Aorta (tissue), 5 donors: ENCODE results near the gene NTSR1. TPM values are rescaled to one million over a fixed set of nuclear protein-coding genes. Genes with fewer than 3 reads are reported as not detected.

Experiments
- ATAC-seq: fragments of 200-7000 bp; cut with Tn5 transposase; one replicate; pipeline ENCODE4 v1.9.1; 2022; ENCODE audit warnings: moderate library complexity; ENCODE audit not compliant: low FRiP score
- DNase-seq, 2 donors: peaks; one replicate each; pipeline ENCODE4 v3.0.0-alpha.2; 2020
- H3K27ac ChIP-seq, 2 donors: one replicate each; pipeline ENCODE4 v1.5.1; 2013; ENCODE audit warnings: low read length in 2 of 2, mild to moderate bottlenecking in 2 of 2, moderate library complexity in 2 of 2, control low read depth in 1 of 2, inconsistent platforms in 1 of 2, low read depth in 1 of 2
- H3K27me3 ChIP-seq, 2 donors: one replicate each; pipeline ENCODE4 v1.6.1; 2013; ENCODE audit warnings: control low read depth in 1 of 2, low read length in 1 of 2, mild to moderate bottlenecking in 1 of 2, moderate library complexity in 1 of 2; ENCODE audit not compliant: insufficient read depth in 2 of 2, control insufficient read depth in 1 of 2
- H3K36me3 ChIP-seq, 2 donors: one replicate each; pipeline ENCODE4 v1.6.1; 2013; ENCODE audit warnings: control low read depth in 1 of 2, low read length in 1 of 2, mild to moderate bottlenecking in 1 of 2; ENCODE audit not compliant: insufficient read depth in 2 of 2, control insufficient read depth in 1 of 2
- H3K4me1 ChIP-seq, 2 donors: one replicate each; pipeline ENCODE4 v1.6.1; 2013; ENCODE audit warnings: low read length in 2 of 2, control low read depth in 1 of 2, mild to moderate bottlenecking in 1 of 2, moderate library complexity in 1 of 2; ENCODE audit not compliant: insufficient read depth in 2 of 2, control insufficient read depth in 1 of 2
- H3K4me3 ChIP-seq, 2 donors: one replicate each; pipeline ENCODE4 v1.5.1; 2013; ENCODE audit warnings: low read length in 2 of 2, control low read depth in 1 of 2, mild to moderate bottlenecking in 1 of 2
- H3K9me3 ChIP-seq: one replicate; pipeline ENCODE4 v1.6.1; 2013; ENCODE audit warnings: mild to moderate bottlenecking, low read length; ENCODE audit not compliant: control insufficient read depth
- whole genome bisulfite sequencing, 2 donors: extraction: QIAGEN DNeasy Blood & Tissue Kit; methylation state at CpG; one replicate each; pipeline ENCODE4 v1.1.7; 2013; 5-methylcytosine and 5-hydroxymethylcytosine counted together
- intact Hi-C, 2 donors: fragments of 100-400 bp; cut with DNase I; formaldehyde crosslinking; loops; one replicate each; pipeline versions ENCODE4 v1.14.2 to v1.15.0; 2022
- polyA plus RNA-seq, 2 donors: library from polyadenylated mRNA; stranded (reverse); fragments of 200-250 nt; gene quantifications; one replicate each; pipeline ENCODE4 v1.2.3, GENCODE V29; 2013
- total RNA-seq, 2 donors: library from RNA; stranded (reverse); fragmentation: NEBNext Ultra II Directional; extraction: Animal tissue kit (Norgen Biotek cat#: 25700); gene quantifications; one replicate each; pipeline ENCODE4 v1.2.1, GENCODE V29; 2021
- donor health status: healthy with polysubstance abuse.
- donor health status: Bipolar disorder and iron deficiency.
- donor health status: DM: no; HTN: no; CAD: no.
- donor health status: DM: no; HTN: no; CAD: no.
- donor health status: DM: yes; HTN: yes; CAD: no.

The NTSR1 gene
- total and polyA plus RNA-seq, 4 donors = not detected

GRCh38 chr20:62772103-62772611, 63.5 kb downstream of the NTSR1 start:
- H3K36me3 ChIP-seq = no peaks in the 10 kb centered on the region
- no peaks in the 10 kb centered on the region for H3K9me3 ChIP-seq
- DNase-seq (peak in 1 of 2 donors; percentile 14), ATAC-seq (no peak)
- no peaks in the 10 kb centered on the region for H3K27me3 ChIP-seq
- H3K4me3 ChIP-seq = no peak overlapping the region
- intact Hi-C loops = no loop called here
- WGBS, 2 donors = 85 to 88% methylated on average over 23 of the region's 23 CpGs
- H3K4me1 ChIP-seq = no peaks in the 10 kb centered on the region
- no peak overlapping the region for H3K27ac ChIP-seq

GRCh38 chr20:62772619-62772989, 64.0 kb downstream of the NTSR1 start:
- DNase-seq (peak in 1 of 2 donors; percentile 9), ATAC-seq (no peak)
- Histone ChIP-seq H3K4me3 (no peak overlapping the region), H3K27me3 (no peaks in the 10 kb centered on the region), H3K4me1 (no peaks in the 10 kb centered on the region), H3K9me3 (no peaks in the 10 kb centered on the region), H3K36me3 (no peaks in the 10 kb centered on the region), H3K27ac (no peak overlapping the region)
- 43 to 50% methylated on average over 10 to 11 of the region's 11 CpGs for WGBS, 2 donors
- intact Hi-C loops = no loop called here

GRCh38 chr20:62772990-62773844, 64.6 kb downstream of the NTSR1 start:
- DNase-seq (peak in 1 of 2 donors; percentile 29), ATAC-seq (no peak)
- Histone ChIP-seq H3K9me3 (no peaks in the 10 kb centered on the region), H3K4me1 (no peaks in the 10 kb centered on the region), H3K36me3 (no peaks in the 10 kb centered on the region), H3K27me3 (no peaks in the 10 kb centered on the region), H3K4me3 (no peak overlapping the region), H3K27ac (no peak overlapping the region)
- intact Hi-C loops = no loop called here
- WGBS, 2 donors = 7 to 9% methylated on average over 19 of the region's 19 CpGs

GRCh38 chr20:62773845-62774714, 65.4 kb downstream of the NTSR1 start:
- intact Hi-C loops = no loop called here
- H3K27ac ChIP-seq = no peak overlapping the region
- 91 to 92% methylated on average over 29 of the region's 29 CpGs for WGBS, 2 donors
- no peaks in the 10 kb centered on the region for H3K27me3 ChIP-seq
- DNase-seq (no peak), ATAC-seq (no peak)
- H3K4me1 ChIP-seq = no peaks in the 10 kb centered on the region
- H3K36me3 ChIP-seq = no peaks in the 10 kb centered on the region
- H3K9me3 ChIP-seq = no peaks in the 10 kb centered on the region
- no peak overlapping the region for H3K4me3 ChIP-seq

GRCh38 chr20:62774762-62775161, 66.1 kb downstream of the NTSR1 start:
- H3K9me3 ChIP-seq = no peaks in the 10 kb centered on the region
- intact Hi-C loops = no loop called here
- no peaks in the 10 kb centered on the region for H3K4me1 ChIP-seq
- H3K27ac ChIP-seq = no peak overlapping the region
- no peaks in the 10 kb centered on the region for H3K27me3 ChIP-seq
- no peaks in the 10 kb centered on the region for H3K36me3 ChIP-seq
- ATAC-seq (no peak), DNase-seq (no peak)
- 86 to 88% methylated on average over 8 of the region's 8 CpGs for WGBS, 2 donors
- H3K4me3 ChIP-seq = no peak overlapping the region

GRCh38 chr20:62775206-62775605, 66.6 kb downstream of the NTSR1 start:
- Histone ChIP-seq H3K27me3 (no peaks in the 10 kb centered on the region), H3K9me3 (no peaks in the 10 kb centered on the region), H3K4me3 (no peak overlapping the region), H3K4me1 (no peaks in the 10 kb centered on the region), H3K36me3 (no peaks in the 10 kb centered on the region), H3K27ac (no peak overlapping the region)
- ATAC-seq (no peak), DNase-seq (no peak)
- 90 to 92% methylated on average over 9 of the region's 9 CpGs for WGBS, 2 donors
- intact Hi-C loops = no loop called here

GRCh38 chr20:62776035-62776691, 67.5 kb downstream of the NTSR1 start:
- no peaks in the 10 kb centered on the region for H3K36me3 ChIP-seq
- no peak for ATAC-seq
- intact Hi-C loops = no loop called here
- H3K4me3 ChIP-seq = no peak overlapping the region
- no peak for DNase-seq
- no peak overlapping the region for H3K27ac ChIP-seq
- no peaks in the 10 kb centered on the region for H3K4me1 ChIP-seq
- H3K9me3 ChIP-seq = no peaks in the 10 kb centered on the region
- H3K27me3 ChIP-seq = no peaks in the 10 kb centered on the region
- WGBS, 2 donors = 82 to 87% methylated on average over 24 of the region's 24 CpGs

GRCh38 chr20:62776692-62777527, 68.3 kb downstream of the NTSR1 start:
- Histone ChIP-seq H3K9me3 (no peaks in the 10 kb centered on the region), H3K4me3 (no peak overlapping the region), H3K27ac (no peak overlapping the region), H3K36me3 (no peaks in the 10 kb centered on the region), H3K27me3 (no peaks in the 10 kb centered on the region), H3K4me1 (no peaks in the 10 kb centered on the region)
- ATAC-seq (no peak), DNase-seq (no peak)
- WGBS, 2 donors = 79 to 85% methylated on average over 14 of the region's 14 CpGs
- intact Hi-C loops = no loop called here
